DMS 273 (cell line): Measurements from ENCODE around the gene LOXL1.
"Not testable (repeated sequence)": the region's sequence is repeated elsewhere in the genome, so short reads cannot be mapped to it uniquely, and the experiment has no call there.

Experiments
- DNase-seq: peaks from one replicate; lab custom pipeline; 2025; ENCODE audit not compliant: unreplicated experiment; lab: John Stamatoyannopoulos, UW

Gene LOXL1

GRCh38 chr15:73952171-73952912, 26.1 kb downstream of the LOXL1 start:
- DNase-seq: no peak

GRCh38 chr15:73952913-73953750, 26.9 kb downstream of the LOXL1 start:
- DNase-seq: no peak

DNA sequence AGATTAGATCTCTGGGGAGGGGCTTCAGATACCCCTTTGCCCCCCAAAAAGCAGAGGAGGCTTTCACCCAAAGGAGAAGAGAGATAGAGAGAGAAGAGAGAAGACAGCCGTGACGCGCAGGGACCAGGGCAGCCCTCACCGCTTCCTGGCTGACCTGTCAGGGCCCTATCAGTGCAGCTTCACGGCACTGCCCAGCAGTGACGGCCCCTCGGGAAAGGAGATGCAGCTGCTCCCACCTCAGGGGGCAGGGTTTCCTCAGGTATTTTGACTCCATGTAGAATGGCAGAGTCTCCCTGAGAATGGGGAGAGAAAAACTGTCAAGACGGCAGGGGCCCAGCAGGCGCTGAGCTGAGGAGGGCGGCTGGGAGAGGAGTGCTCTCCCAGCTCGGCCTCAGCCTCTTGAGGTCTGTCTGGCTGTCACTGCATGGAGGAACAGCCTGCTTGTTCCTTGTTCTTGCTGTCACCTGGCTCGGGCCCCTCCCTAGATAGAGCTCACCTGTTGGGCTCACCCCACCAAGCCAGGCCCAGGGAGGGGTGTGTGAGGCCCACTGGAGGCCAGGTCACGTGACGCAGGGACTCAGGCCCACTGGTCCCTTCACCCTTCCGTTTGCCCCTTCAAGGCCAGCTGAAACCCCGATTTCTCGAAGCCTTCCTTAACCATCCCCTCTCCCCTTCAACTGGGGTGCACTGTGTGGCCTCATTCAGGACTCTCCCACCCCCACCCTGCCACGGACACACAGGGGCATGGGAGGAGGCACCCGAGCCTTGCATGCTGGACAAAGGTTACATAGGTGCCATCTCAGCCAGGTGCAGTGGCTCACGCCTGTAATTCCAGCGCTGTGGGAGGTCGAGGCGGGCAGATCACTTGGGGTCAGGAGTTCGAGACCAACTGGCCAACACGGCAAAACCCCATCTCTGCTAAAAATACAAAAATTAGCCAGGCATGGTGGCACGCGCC, 28.2 kb downstream of the LOXL1 start:
- no peak for DNase-seq

GRCh38 chr15:73955326-73955725, 29.1 kb downstream of the LOXL1 start:
- no peak for DNase-seq

GRCh38 chr15:73955861-73956742, 29.8 kb downstream of the LOXL1 start:
- no peak for DNase-seq

DNA sequence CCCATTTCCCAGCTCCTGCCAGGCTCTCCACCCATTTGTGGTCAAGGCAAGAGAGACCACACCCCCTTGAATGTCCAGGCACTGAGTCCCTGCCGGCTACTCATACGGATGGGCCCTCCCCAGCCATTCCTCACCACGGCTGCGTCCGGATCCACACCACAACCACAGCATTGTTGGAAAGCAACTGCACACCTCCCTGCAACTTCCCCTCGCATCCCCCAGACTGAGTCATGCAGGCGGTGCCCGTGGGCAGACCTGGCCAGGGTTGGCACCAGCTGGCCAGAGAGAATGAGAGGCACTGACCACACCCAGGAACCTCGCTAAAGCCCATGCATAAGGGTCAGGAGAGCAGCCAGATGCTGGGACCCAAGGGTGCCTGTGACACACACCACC, 30.5 kb downstream of the LOXL1 start:
- DNase-seq: no peak

DNA sequence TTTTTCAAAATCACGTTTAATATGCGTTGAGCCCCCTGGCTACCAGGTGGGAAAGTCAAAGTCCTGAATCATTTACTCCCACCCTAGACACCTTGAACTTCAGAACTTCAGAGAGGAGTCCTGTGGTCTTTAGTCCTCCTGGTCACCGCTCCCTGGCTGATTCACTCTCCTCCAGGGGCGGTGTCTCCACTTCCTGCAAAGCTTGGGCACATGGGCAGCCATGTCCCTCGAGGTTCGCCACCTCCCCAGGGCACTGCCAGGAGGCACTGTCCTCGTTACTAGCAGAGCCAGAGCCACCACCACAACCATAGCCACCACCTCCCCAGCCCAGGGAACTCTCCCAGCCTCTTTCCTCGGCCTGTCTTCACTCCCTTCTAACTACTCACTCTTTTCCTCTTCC, 31.0 kb downstream of the LOXL1 start:
- DNase-seq: no peak

DNA sequence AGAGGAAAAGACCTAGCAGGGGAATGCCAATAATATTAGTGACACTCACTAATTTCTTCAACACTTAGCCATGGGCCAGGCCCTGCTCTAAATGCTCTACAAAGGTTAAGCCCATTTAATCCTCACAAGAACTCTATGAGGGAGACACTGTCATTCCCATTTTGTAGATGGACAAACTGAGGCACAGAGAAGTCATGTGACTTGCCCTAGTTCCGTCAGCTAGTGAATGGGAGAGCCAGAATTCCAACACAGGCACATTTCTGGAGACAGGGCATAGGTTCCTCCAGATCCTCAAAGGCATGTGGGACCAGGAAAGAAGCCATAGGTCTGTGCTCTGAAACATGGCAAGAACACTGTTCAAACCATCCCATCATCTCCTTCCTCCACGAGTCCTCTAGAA, 31.5 kb downstream of the LOXL1 start:
- no peak for DNase-seq

DNA sequence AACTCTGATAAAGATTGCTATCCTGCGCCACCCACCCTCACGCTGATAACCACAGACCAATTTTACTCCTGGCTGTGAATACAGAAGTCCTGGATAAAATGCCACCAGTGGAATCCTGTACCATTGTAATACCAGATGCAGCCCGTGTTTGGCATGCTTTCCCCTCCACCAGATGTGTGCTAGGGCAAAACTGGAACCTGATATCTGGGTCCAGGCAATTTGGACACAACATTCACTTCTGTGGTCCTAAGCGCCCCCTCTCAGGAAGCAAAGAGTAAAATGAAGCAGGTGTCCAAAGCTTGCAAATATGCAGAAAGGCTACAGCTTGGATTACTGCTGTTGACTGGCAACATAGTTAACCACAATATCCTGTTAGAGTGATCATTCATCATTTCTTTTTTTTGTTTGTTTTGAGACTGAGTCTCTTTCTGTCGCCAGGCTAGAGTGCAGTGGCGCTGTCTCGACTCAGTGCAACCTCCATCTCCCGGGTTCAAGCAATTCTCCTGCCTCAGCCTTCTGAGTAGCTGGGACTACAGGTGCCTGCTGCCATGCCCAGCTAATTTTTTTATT, 32.8 kb downstream of the LOXL1 start:
- peak; percentile 91 for DNase-seq

- DNase-seq: no peak
Measured at GRCh38 chr15:73959801-73960200, 33.5 kb downstream of the LOXL1 start.

GRCh38 chr15:73960472-73961070, 34.3 kb downstream of the LOXL1 start:
- DNase-seq: not testable (repeated sequence)

- no peak for DNase-seq
Measured at GRCh38 chr15:73962433-73962832, 36.2 kb downstream of the LOXL1 start.

DNA sequence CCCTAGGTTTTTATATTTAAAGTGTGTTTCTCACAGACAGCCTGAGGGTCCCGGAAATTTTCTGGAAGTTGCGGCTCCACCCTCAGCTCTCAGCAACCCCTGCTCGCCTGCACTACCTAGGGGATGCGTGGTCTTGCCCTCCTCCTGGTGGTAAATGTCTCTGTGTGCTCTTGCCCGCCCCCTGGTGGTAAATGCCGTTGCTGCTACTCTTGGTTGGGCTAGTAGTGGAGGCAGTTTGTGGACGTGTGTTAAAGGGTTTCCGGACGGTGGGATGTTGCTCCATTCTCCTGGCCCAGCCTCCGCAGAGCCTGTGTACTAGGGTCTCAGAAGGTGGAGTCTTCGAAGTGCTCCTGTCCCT, 38.5 kb downstream of the LOXL1 start:
- peak; percentile 84 for DNase-seq

DNA sequence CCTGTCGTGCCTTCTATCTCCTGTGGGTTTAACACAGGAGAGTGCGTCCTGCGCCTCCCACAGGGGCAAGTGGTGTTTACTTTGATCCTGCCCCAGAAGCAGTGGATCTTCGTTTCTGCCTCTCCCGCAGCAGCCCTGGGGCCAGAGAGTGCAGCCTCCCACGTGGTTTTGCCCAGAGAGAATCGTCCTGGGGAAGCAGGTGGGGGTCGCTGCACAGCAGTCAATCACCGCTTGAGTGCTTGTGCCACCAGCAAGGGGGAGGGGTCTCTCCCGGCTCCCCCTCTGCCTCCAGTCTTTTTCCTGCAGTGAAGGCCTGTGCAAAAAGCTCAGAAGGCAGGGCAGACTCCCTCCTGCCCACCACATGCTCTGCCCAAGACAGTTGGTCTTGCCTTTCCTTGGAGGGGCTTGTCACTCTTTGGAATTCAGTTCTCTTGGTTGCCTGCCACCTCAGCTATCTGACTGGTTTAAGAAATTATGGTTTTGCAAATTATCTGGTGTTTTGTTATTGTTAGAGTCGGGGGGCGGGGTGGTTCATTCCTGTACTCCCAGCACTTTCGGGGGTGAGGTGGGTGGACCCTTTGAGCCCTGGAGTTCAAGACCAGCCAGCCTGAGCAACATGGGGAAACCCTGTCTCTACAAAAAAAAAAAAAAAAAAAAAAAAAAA, 39.0 kb downstream of the LOXL1 start:
- no peak for DNase-seq

DNA sequence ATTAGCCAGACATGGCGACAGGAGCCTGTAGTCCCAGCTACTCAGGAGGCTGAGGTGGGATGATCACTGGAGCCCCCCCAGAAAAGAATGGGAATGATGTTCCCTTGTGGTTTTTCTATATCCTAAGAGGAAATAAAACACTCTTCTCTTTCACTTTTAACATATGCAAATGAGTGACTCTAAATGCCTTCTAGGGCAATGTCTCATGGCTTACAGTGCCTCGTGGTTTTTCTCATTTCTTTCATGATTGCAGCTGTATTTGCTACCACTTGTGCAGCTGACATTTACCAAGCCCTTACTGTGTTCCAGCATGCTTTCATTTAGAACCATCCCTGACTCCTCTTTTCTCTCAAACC, 39.5 kb downstream of the LOXL1 start:
- DNase-seq: no peak

DNA sequence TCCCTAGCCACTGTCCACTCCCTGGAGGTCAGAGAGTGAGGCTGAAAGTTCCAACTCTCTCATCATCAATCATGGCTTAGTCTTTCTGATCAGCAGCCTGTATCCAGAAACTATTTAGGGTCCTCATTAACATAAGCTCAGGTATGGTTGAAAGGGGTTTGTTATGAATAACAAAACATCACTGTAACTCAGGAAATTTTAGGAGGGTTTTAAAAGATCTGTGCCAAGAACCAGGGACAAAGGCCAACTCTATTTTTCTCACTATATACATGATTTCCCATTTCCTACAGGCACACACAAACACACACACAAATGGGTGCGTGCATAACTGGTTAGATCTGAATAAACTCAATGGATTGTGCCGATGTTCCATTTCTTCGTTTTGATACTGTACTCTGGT, 42.2 kb downstream of the LOXL1 start:
- no peak for DNase-seq

DNA sequence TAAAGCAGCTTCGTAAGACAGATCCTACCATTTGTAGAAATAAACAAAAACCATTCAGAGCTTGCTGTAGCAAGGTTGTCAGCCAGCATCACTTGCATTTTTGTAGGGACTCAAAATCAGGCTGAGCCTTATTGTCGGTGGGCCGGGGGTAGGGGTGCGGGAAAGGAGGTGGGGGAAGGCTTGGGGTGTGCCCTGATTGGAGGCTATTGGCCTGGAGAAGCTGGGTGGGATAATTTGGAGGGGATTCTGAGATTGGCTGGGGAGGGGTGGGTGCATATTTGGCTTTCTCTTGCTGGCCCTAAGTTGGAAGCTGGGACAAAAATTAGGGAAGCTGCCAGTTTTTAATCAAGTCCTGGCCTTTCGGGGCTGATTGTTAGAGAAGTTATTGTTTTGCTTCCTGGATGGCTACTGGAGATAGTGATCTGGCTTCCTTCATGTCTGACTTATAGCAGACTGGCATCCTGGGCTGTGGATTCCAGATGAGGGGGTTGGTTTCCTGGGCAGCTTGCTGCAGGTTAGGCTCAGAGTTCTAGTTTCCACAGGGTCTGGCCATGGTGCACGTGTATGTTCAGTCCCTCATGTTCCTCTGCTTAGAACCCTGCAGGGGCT, 43.0 kb downstream of the LOXL1 start:
- no peak for DNase-seq

DNA sequence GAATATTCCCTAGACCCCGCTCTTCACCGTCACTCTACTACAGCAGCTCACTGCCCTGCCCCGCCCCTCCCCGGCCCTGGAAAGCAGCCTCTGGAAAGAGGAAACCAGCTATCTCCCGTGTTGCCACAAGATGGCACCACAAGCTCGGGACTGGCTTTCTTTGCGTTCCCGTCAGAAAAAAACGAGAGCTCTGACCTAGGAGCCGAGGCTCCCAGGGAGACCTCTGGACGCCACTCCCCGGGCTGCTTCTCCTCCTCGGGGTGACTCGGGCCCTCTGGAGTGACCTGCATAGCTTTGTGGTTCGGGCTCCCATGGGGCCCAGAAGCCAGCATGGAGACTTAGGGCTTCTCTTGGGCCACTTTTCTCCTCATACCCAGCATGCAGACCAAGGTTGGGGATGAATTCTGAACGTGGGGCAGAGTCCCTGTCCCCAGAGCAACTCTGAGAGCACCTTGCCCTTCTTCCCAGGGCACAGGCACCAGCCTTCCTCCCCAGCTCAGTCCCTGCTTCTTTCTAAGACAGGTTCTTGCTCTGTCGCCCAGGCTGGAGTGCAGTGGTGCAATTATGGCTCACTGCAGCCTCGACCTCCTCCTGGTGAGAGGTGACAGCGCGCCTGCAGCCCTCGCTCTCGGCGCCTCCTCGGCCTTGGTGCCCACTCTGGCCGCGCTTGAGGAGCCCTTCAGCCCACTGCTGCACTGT, 46.9 kb downstream of the LOXL1 start:
- DNase-seq: peak; percentile 89
